ENCODE measurements around the gene USP15. TPM values are rescaled to one million over a fixed set of nuclear protein-coding genes. Genes with fewer than 3 reads are reported as not detected.

Gene USP15
- total RNA-seq, 1 experiment from 2014 or later, result 35.3 TPM

GRCh38 chr12:62438098-62438692 is 178.0 kb downstream of the USP15 start:
- Mint-ChIP-seq H3K27ac (no peak overlapping the region), H3K9me3 (peaks cover 12 to 14% of the 10 kb centered on the region in 2 experiments; a peak in 4 of 5 replicates), H3K4me1 (peaks cover 15 to 17% of the 10 kb centered on the region in 2 experiments), H3K36me3 (ENCODE audit: insufficient read depth in 1 of 3, low read depth in 3 of 3) (peaks cover 0 to 2% (median 0%) of the 10 kb centered on the region in 3 experiments; a peak in 2 of 7 replicates), H3K27me3 (ENCODE audit: low read depth) (peaks cover 45% of the 10 kb centered on the region), H3K4me3 (no peak overlapping the region)
- Histone ChIP-seq H3K27me3 (ENCODE audit: insufficient read depth, low read length) (peaks cover 9% of the 10 kb centered on the region; the same call in 1 of the 2 replicates), H4K91ac (ENCODE audit: insufficient read length, low read depth, low read length) (no peak overlapping the region), H4K8ac (replicated peaks; ENCODE audit: insufficient read length, low read depth, low read length) (no peak overlapping the region), H2BK120ac (ENCODE audit: low read depth, low read length, poor library complexity, severe bottlenecking) (no peak overlapping the region), H3K79me1 (ENCODE audit: insufficient read depth, low read depth, low read length, poor library complexity, severe bottlenecking) (no peaks in the 10 kb centered on the region), H2BK12ac (ENCODE audit: insufficient read length, low read depth, low read length) (no peak overlapping the region), H3K27ac (ENCODE audit: insufficient read length, low read depth, low read length) (no peak overlapping the region), H2AK5ac (ENCODE audit: insufficient read length, low read length) (no peak overlapping the region), H3K4ac (ENCODE audit: low read depth, low read length) (no peak overlapping the region), H3K14ac (ENCODE audit: insufficient read depth, low read length) (no peak overlapping the region), H3K56ac (ENCODE audit: insufficient read length, low read depth, low read length) (no peak overlapping the region), H3K18ac (ENCODE audit: insufficient read length, low read depth, low read length) (no peak overlapping the region), H3K4me1 (ENCODE audit: insufficient read depth, low read length) (0 out of 2 replicates have a peak, but pooled peaks cover 3% of the 10 kb centered on the region), H3K9ac (ENCODE audit: extremely low read depth, insufficient read length, low read length) (no peak overlapping the region), H3K9me3 (ENCODE audit: control insufficient read depth, low read depth, low read length) (no peaks in the 10 kb centered on the region), H3K79me2 (ENCODE audit: insufficient read depth, low read length) (no peaks in the 10 kb centered on the region), H3K23me2 (ENCODE audit: insufficient read length, low read depth, low read length, poor library complexity, severe bottlenecking) (peaks cover 4% of the 10 kb centered on the region), H2BK20ac (ENCODE audit: low read depth, low read length, poor library complexity, severe bottlenecking) (no peak overlapping the region), H2BK15ac (ENCODE audit: low read depth, low read length) (no peak overlapping the region), H2BK5ac (ENCODE audit: insufficient read length, low read length) (no peak overlapping the region), H3T11ph (ENCODE audit: low read length) (no peak overlapping the region), H4K20me1 (ENCODE audit: control insufficient read depth, insufficient read depth, insufficient read length) (peaks cover 3% of the 10 kb centered on the region), H3K4me2 (ENCODE audit: insufficient read depth, insufficient read length, low read length) (no peak overlapping the region), H3K23ac (ENCODE audit: insufficient read length, low read depth, low read length) (no peak overlapping the region), H2AFZ (ENCODE audit: low read length) (no peak overlapping the region), H4K5ac (ENCODE audit: insufficient read length, low read depth, low read length) (no peak overlapping the region)
- DNase-seq, result no peak
- TF ChIP-seq CTCF (conservative IDR thresholded peaks at IDR 0.05), result peak; percentile 74
- WGBS (ENCODE audit: extremely low coverage, insufficient read length, low lambda C conversion rate), result no CpG with 5 or more reads among the region's 6 CpGs
